Frontal cortex (tissue), 4 donors: ENCODE measurements around the gene DPP9. TPM values are rescaled to one million over a fixed set of nuclear protein-coding genes. Genes with fewer than 3 reads are reported as not detected.

Experiments used
- DNase-seq, 2 donors: peaks; one replicate each; pipeline ENCODE4 v3.0.0; 2012; ENCODE audit warnings: low spot score in 2 of 2
- FAIRE-seq: peaks from 2 replicates; lab custom pipeline; 2012; peaks lifted over from hg19 to GRCh38; lab: Jason Lieb, UNC
- small RNA-seq: library from RNA; depleted of rRNA; stranded (forward); fragments of <200 nt; gene quantifications from one replicate; pipeline ENCODE3, GENCODE V24; 2014
- total RNA-seq: library from RNA; depleted of rRNA; stranded (reverse); fragments of >200 nt; gene quantifications from one replicate; pipeline ENCODE4 v1.2.3, GENCODE V29; 2014
- donor health status: control.
- donor health status: control.
- donor health status: control.

DPP9 gene
- total RNA-seq, 1 donor from 2014 or later: 7.7 TPM

GRCh38 chr19:4639531-4640246 lies 84.0 kb downstream of the DPP9 start:
- no peak for FAIRE-seq
- DNase-seq: no peak

GRCh38 chr19:4638828-4639530 lies 84.7 kb downstream of the DPP9 start, which contains the start of gene TNFAIP8L1:
Gene TNFAIP8L1 (plus strand): TSS chr19:4639516. CDS start chr19:4651870, 12,354 bp downstream.
- peak; percentile 99 to 100 for DNase-seq
- FAIRE-seq: no peak

GRCh38 chr19:4638317-4638716 lies 85.3 kb downstream of the DPP9 start:
- FAIRE-seq (no peak), DNase-seq (no peak)

- no peak for FAIRE-seq
- no peak for DNase-seq
Observed at GRCh38 chr19:4636761-4637160, 86.9 kb downstream of the DPP9 start.

GRCh38 chr19:4636151-4636717 lies 87.4 kb downstream of the DPP9 start:
- DNase-seq: peak; percentile 77 to 79
- FAIRE-seq: no peak

- no peak for FAIRE-seq
- DNase-seq: no peak
Observed at GRCh38 chr19:4635754-4636116, 87.9 kb downstream of the DPP9 start.

GRCh38 chr19:4633140-4633967 lies 90.3 kb downstream of the DPP9 start:
- DNase-seq: peak in 1 of 2 donors; percentile 60
- FAIRE-seq: no peak

Small RNAs within 50 kb of the gene (small RNA-seq; reads per million reads assigned to genes)
- gene MIR7-3: 1.1 reads per million, percentile 69 among the genes with 10 or more reads in this experiment

Other genes with a start within 250 kb of the DPP9 start
- gene PLIN4, start 205.4 kb downstream of the DPP9 start, total RNA-seq: under 0.01 TPM
- 0.82 TPM for gene PLIN5, start 188.6 kb downstream of the DPP9 start, total RNA-seq
- gene LRG1, start 183.8 kb downstream of the DPP9 start, total RNA-seq: under 0.01 TPM
- 33.0 TPM for gene SEMA6B, start 164.2 kb downstream of the DPP9 start, total RNA-seq
- 4.5 TPM for gene TNFAIP8L1, start 84.3 kb downstream of the DPP9 start, total RNA-seq
- 33.4 TPM for gene MYDGF, start 53.5 kb downstream of the DPP9 start, total RNA-seq
- 22.8 TPM for gene FEM1A, start 67.9 kb upstream of the DPP9 start, total RNA-seq
- 1.2 TPM for gene TICAM1, start 107.9 kb upstream of the DPP9 start, total RNA-seq
- gene PLIN3, start 143.8 kb upstream of the DPP9 start, total RNA-seq: 6.9 TPM
- not detected for gene ARRDC5, start 179.1 kb upstream of the DPP9 start, total RNA-seq
- 6.9 TPM for gene UHRF1, start 185.7 kb upstream of the DPP9 start, total RNA-seq
- gene KDM4B, start 245.3 kb upstream of the DPP9 start, total RNA-seq: 24.5 TPM